A549 (cell line): ENCODE measurements around the gene TRO. TPM values are rescaled to one million over a fixed set of nuclear protein-coding genes. Genes with fewer than 3 reads are reported as not detected.

Experiments used
- ATAC-seq, 2 experiments: fragments of 200-7000 bp in 1 of 2; fragments of >200 bp in 1 of 2; cut with Nextera tagmentation in 1 of 2; cut with Tn5 transposase in 1 of 2; 3 replicates each; pipeline versions ENCODE4 v1.8.0 to v1.9.1; 2018 to 2020; ENCODE audit warnings: mild to moderate bottlenecking in 1 of 2, moderate library complexity in 1 of 2
- CTCF ChIA-PET: fragments of 300-600 bp; sonication (Branson Sonifier 250); formaldehyde crosslinking; extraction: SDS; loops from one replicate; lab custom pipeline; 2021; ENCODE audit warnings: antibody characterized with exemption, inconsistent platforms; lab: Yijun Ruan, JAX
- POLR2A ChIA-PET: fragments of 350-600 bp; formaldehyde crosslinking; extraction: SDS; loops from one replicate; lab custom pipeline; 2021; ENCODE audit warnings: antibody characterized with exemption, inconsistent platforms; lab: Yijun Ruan, JAX
- DNase-seq, 2 experiments: peaks; one replicate each; pipeline versions ENCODE4 v3.0.0 to v3.0.0-alpha.2; 2011 to 2016; ENCODE audit warnings: low read depth in 1 of 2, low spot score in 1 of 2
- FAIRE-seq: peaks from 2 replicates; lab custom pipeline; 2011; peaks lifted over from hg19 to GRCh38; lab: Jason Lieb, UNC
- H3K27ac ChIP-seq, 2 experiments: fragments of >200 bp; sonication (Bioruptor Twin); formaldehyde crosslinking; 3 replicates each; pipeline ENCODE4 v1.5.1; 2016 to 2017
- H3K4me1 ChIP-seq: fragments of >200 bp; sonication (Bioruptor Twin); formaldehyde crosslinking; 3 replicates; pipeline ENCODE4 v1.6.1; 2016
- H3K4me2 ChIP-seq: fragments of >200 bp; sonication (Bioruptor Twin); formaldehyde crosslinking; 3 replicates; pipeline ENCODE4 v1.6.1; 2016
- H3K4me3 ChIP-seq: fragments of >200 bp; sonication (Bioruptor Twin); formaldehyde crosslinking; 3 replicates; pipeline ENCODE4 v1.5.1; 2016
- H3K9me3 ChIP-seq: fragments of >200 bp; sonication (Bioruptor Twin); formaldehyde crosslinking; 3 replicates; pipeline ENCODE4 v1.6.1; 2016
- BHLHE40 ChIP-seq: IDR thresholded peaks from 2 replicates; pipeline ENCODE4 v1.6.1; 2012; ENCODE audit warnings: low read depth, low read length, inconsistent platforms
- CBX2 ChIP-seq: fragments of 200-600 bp; sonication (generic); IDR thresholded peaks from 2 replicates; pipeline ENCODE4 v1.6.1; 2016; ENCODE audit warnings: low read depth, mild to moderate bottlenecking, borderline replicate concordance
- CBX8 ChIP-seq: fragments of 200-600 bp; sonication (generic); IDR thresholded peaks from 2 replicates; pipeline ENCODE4 v1.6.1; 2016
- E2F6 ChIP-seq: IDR thresholded peaks from 2 replicates; pipeline ENCODE4 v1.6.1; 2012; ENCODE audit warnings: low read depth, borderline replicate concordance
- EP300 ChIP-seq, 2 experiments: fragments of >200 bp; sonication (Bioruptor Twin); formaldehyde crosslinking; IDR thresholded peaks; 2 replicates in 1 of 2; 3 replicates in 1 of 2; pipeline ENCODE4 v1.6.1; 2016 to 2017
- FOSL2 ChIP-seq, 2 experiments: fragments of 450-650 bp in 1 of 2; fragments of >200 bp in 1 of 2; sonication (Bioruptor Twin) in 1 of 2; formaldehyde crosslinking; IDR thresholded peaks; 2 replicates each; pipeline versions ENCODE4 v1.5.0 to v1.6.1; 2016 to 2020; ENCODE audit warnings: mild to moderate bottlenecking in 1 of 2, moderate library complexity in 1 of 2
- HES2 ChIP-seq: fragments of >200 bp; sonication (Bioruptor Twin); formaldehyde crosslinking; IDR thresholded peaks from 2 replicates; pipeline ENCODE4 v1.6.1; 2016
- JUNB ChIP-seq: fragments of >200 bp; sonication (Bioruptor Twin); formaldehyde crosslinking; IDR thresholded peaks from 2 replicates; pipeline ENCODE4 v1.6.1; 2016
- KDM5A ChIP-seq: fragments of 200-600 bp; sonication (generic); IDR thresholded peaks from 2 replicates; pipeline ENCODE4 v1.6.1; 2016; ENCODE audit warnings: antibody characterized with exemption, mild to moderate bottlenecking
- MAFK ChIP-seq: fragments of 450-650 bp; IDR thresholded peaks from 2 replicates; pipeline ENCODE4 v1.6.1; 2014; ENCODE audit not compliant: partially characterized antibody
- MYC ChIP-seq: IDR thresholded peaks from 2 replicates; pipeline ENCODE4 v1.6.1; 2012; ENCODE audit warnings: mild to moderate bottlenecking, inconsistent platforms, low read length, improper control_type of control experiment, borderline replicate concordance
- NFE2L2 ChIP-seq: fragments of 150-350 bp; conservative IDR thresholded peaks from 2 replicates; pipeline ENCODE4 v1.6.1; 2014; ENCODE audit warnings: low read length
- NPAS2 ChIP-seq: fragments of 250-450 bp; sonication (Bioruptor Pico); IDR thresholded peaks from 2 replicates; pipeline ENCODE4 v1.8.0; 2022; ENCODE audit warnings: mild to moderate bottlenecking, moderate library complexity, borderline replicate concordance
- RAD21 ChIP-seq, 2 experiments: fragments of >200 bp in 1 of 2; sonication (Bioruptor Twin) in 1 of 2; formaldehyde crosslinking in 1 of 2; IDR thresholded peaks in 1 of 2; conservative IDR thresholded peaks in 1 of 2; 2 replicates in 1 of 2; 3 replicates in 1 of 2; pipeline ENCODE4 v1.6.1; 2012 to 2018; ENCODE audit warnings: inconsistent platforms in 1 of 2
- RNF2 ChIP-seq: fragments of 200-600 bp; sonication (generic); IDR thresholded peaks from 2 replicates; pipeline ENCODE4 v1.6.1; 2016; ENCODE audit warnings: low read depth, mild to moderate bottlenecking, antibody characterized with exemption, moderate library complexity, borderline replicate concordance
- SREBF2 ChIP-seq: fragments of 450-650 bp; IDR thresholded peaks from 2 replicates; pipeline ENCODE4 v1.6.1; 2014; ENCODE audit warnings: mild to moderate bottlenecking, moderate library complexity
- TFCP2L1 ChIP-seq: fragments of 250-450 bp; sonication (Bioruptor Pico); IDR thresholded peaks from 2 replicates; pipeline ENCODE4 v1.5.0; 2021; ENCODE audit warnings: mild to moderate bottlenecking
- TP53 ChIP-seq: fragments of 250-450 bp; sonication (Bioruptor Pico); IDR thresholded peaks from 2 replicates; pipeline ENCODE4 v1.5.0; 2021; ENCODE audit warnings: mild to moderate bottlenecking, moderate library complexity
- ZC3H11A ChIP-seq: fragments of 450-650 bp; IDR thresholded peaks from 2 replicates; pipeline ENCODE4 v1.6.1; 2014; ENCODE audit warnings: antibody characterized with exemption, mild to moderate bottlenecking
- ZSCAN20 ChIP-seq: fragments of 250-450 bp; sonication (Bioruptor Pico); IDR thresholded peaks from 2 replicates; pipeline ENCODE4 v1.8.0; 2022; ENCODE audit warnings: mild to moderate bottlenecking, moderate library complexity
- WGBS: methylation state at CpG from one replicate; pipeline ENCODE4 v1.1.6; 2017; ENCODE audit errors: missing lambda C conversion rate; 5-methylcytosine and 5-hydroxymethylcytosine counted together
- polyA plus RNA-seq, 4 experiments: library from polyadenylated mRNA; depleted of rRNA in 3 of 4; stranded (reverse); fragments of >200 nt; fragmentation: RNase III in 1 of 4; extraction: RNeasy Plus Mini Kit Qiagen cat#74134 plus additional on column Dnase treatment in 1 of 4; gene quantifications; 2 replicates in 3 of 4; 3 replicates in 1 of 4; pipeline ENCODE4 v1.2.3, GENCODE V29; 2011 to 2017

TRO gene
- polyA plus RNA-seq, 2 of the 4 experiments (the other 2 are of a cell fraction), result 1.4 TPM

DNA sequence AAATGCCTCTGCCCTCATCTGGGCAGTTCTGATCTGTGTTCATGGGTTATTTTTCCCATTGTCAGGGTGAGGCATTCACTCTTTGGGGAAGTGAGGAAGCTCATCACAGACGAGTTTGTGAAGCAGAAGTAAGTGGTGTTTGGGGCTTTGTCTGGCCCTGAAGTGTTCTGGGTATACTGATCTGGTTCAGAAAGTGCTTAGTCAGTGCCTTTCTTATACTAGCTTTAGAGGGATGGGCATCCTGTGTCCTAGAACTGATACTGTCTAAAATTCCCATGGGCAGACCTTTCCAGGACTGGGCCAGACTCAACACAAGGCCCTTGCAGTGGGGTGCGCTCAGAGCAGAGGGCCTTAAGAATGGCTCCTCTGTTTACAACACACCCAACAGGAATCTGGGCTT is 6.4 kb downstream of the TRO start:
- Histone ChIP-seq H3K4me1 (no peaks in the 10 kb centered on the region), H3K4me2 (no peak overlapping the region), H3K27ac (no peak overlapping the region), H3K4me3 (no peak overlapping the region), H3K9me3 (no peaks in the 10 kb centered on the region)
- FAIRE-seq (no peak), DNase-seq (no peak), ATAC-seq (no peak)
- ChIA-PET CTCF (no interaction called here), POLR2A (no interaction called here)
- WGBS, result 25% methylated on average over 2 of the region's 2 CpGs
- TF ChIP-seq MAFK, result peak; percentile 18
- no peak for TF ChIP-seq BHLHE40

GRCh38 chrX:54928876-54929275 is 8.3 kb downstream of the TRO start:
- H3K27ac ChIP-seq, result no peak overlapping the region
- FAIRE-seq (no peak), DNase-seq (no peak)
- POLR2A ChIA-PET, result no interaction called here
- CTCF ChIA-PET, result interaction anchor here (0.5 kb wide), 1 partner anchor 1005 kb away, joined by 5 read pairs; no protein-coding TSS in a partner anchor
- no peak for TF ChIP-seq SREBF2
- TF ChIP-seq ZC3H11A, result no peak
- no peak for TF ChIP-seq ZSCAN20 (CRISPR knock-in tag)
- no peak for TF ChIP-seq NPAS2 (CRISPR knock-in tag)
- TF ChIP-seq TFCP2L1 (CRISPR knock-in tag), result no peak
- TF ChIP-seq, all 56 proteins: peak for 0
- WGBS, result 60% methylated on average over 1 of the region's 3 CpGs
- Histone ChIP-seq H3K4me3 (no peak overlapping the region), H3K4me1 (no peaks in the 10 kb centered on the region), H3K4me2 (no peak overlapping the region), H3K9me3 (no peaks in the 10 kb centered on the region)
- no peak for ATAC-seq

- POLR2A ChIA-PET, result no interaction called here
- H3K4me2 ChIP-seq, result no peak overlapping the region
- no peak for ATAC-seq
- no peaks in the 10 kb centered on the region for H3K4me1 ChIP-seq
- no peak overlapping the region for H3K27ac ChIP-seq
- TF ChIP-seq NPAS2 (CRISPR knock-in tag) (no peak), EP300 (IDR thresholded peaks at IDR 0.05) (no peak), CBX8 (no peak), FOSL2 (IDR thresholded peaks at IDR 0.05) (no peak), FOSL2 (CRISPR knock-in tag; IDR thresholded peaks at IDR 0.05) (no peak)
- TF ChIP-seq, all 56 proteins: peak for 0
- FAIRE-seq (no peak), DNase-seq (no peak)
- Histone ChIP-seq H3K4me3 (no peak overlapping the region), H3K9me3 (no peaks in the 10 kb centered on the region)
- WGBS, result 4% methylated on average over 3 of the region's 17 CpGs
- CTCF ChIA-PET, result no interaction called here
These were observed 9.8 kb downstream of the TRO start for GRCh38 chrX:54930291-54931049.

GRCh38 chrX:54931107-54931506 is 10.5 kb downstream of the TRO start:
- ChIA-PET POLR2A (no interaction called here), CTCF (no interaction called here)
- no peak for FAIRE-seq
- WGBS, result 5% methylated on average over 2 of the region's 2 CpGs
- no peaks in the 10 kb centered on the region for H3K4me1 ChIP-seq
- H3K4me3 ChIP-seq, result no peak overlapping the region
- no peak overlapping the region for H3K27ac ChIP-seq
- no peaks in the 10 kb centered on the region for H3K9me3 ChIP-seq
- no peak for DNase-seq
- no peak for TF ChIP-seq RAD21 (conservative IDR thresholded peaks at IDR 0.05 in 1 of 2, IDR thresholded peaks at IDR 0.05 in 1 of 2)
- no peak for TF ChIP-seq KDM5A
- no peak for TF ChIP-seq NFE2L2
- TF ChIP-seq CBX2, result no peak
- TF ChIP-seq SREBF2, result no peak
- no peak for ATAC-seq
- no peak overlapping the region for H3K4me2 ChIP-seq

DNA sequence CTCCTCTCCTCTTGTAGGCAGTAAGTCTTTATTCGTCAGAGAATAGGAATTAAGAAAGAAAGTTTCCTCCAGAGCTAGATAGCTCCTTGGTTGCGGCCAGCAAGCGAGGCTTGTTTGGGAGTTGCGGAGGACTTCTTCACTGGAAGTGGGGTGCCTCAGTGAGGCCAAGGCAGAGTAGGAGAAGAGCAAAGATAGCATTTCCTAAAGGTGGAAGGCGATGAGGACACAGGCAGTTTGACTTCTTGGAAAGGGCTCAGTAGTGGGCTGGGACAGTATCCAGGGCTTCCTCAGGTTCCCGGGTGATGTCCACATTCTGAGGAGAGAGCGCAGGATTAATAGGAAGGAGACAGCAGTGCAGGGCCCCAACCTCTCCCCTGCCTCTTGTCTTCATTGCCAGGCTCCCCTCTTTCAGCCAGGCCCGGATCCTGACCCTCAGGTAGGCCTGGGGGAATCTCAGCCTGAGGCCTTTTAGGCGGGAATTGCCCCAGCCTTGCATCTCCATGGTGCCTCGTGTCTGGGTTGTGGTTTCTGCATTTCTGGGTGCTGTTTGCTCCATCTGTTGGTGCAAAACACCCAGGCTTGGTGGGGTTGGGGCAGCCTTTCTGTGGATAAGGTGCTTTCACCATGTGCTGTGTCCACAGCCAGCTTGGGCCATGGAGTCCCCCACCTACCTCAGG is 12.7 kb downstream of the TRO start:
- H3K4me3 ChIP-seq, result no peak overlapping the region
- H3K27ac ChIP-seq, result no peak overlapping the region
- TF ChIP-seq MYC, result no peak
- TF ChIP-seq E2F6, result no peak
- TF ChIP-seq TP53, result no peak
- no peak for TF ChIP-seq JUNB
- no peak for TF ChIP-seq TFCP2L1 (CRISPR knock-in tag)
- TF ChIP-seq EP300 (IDR thresholded peaks at IDR 0.05), result no peak
- TF ChIP-seq ZSCAN20 (CRISPR knock-in tag), result no peak
- TF ChIP-seq HES2, result no peak
- TF ChIP-seq RNF2, result no peak
- no peak for TF ChIP-seq SREBF2
- H3K4me1 ChIP-seq, result no peaks in the 10 kb centered on the region
- CTCF ChIA-PET, result no interaction called here
- no peaks in the 10 kb centered on the region for H3K9me3 ChIP-seq
- ATAC-seq (no peak), FAIRE-seq (no peak), DNase-seq (no peak)
- H3K4me2 ChIP-seq, result no peak overlapping the region
- POLR2A ChIA-PET, result no interaction called here
- WGBS, result 48% methylated on average over 8 of the region's 10 CpGs
